CD4-positive, alpha-beta memory T cell (primary cell): Measurements from ENCODE around the gene NCMAP. TPM values are rescaled to one million over a fixed set of nuclear protein-coding genes. Genes with fewer than 3 reads are reported as not detected.

Source experiments
- CTCF ChIA-PET: fragments of 350-600 bp; sonication (Branson Sonifier 250); formaldehyde crosslinking; loops from one replicate; lab custom pipeline; 2021; ENCODE audit warnings: inconsistent platforms; ENCODE audit not compliant: partially characterized antibody; lab: Charles Lee
- POLR2A ChIA-PET: fragments of 350-600 bp; sonication (Branson Sonifier 250); formaldehyde crosslinking; loops from one replicate; lab custom pipeline; 2021; ENCODE audit not compliant: partially characterized antibody; lab: Charles Lee
- DNase-seq, 5 donors: peaks; one replicate each; pipeline versions ENCODE4 v3.0.0 to v3.0.0-alpha.2; 2020 to 2022; ENCODE audit warnings: mixed read lengths in 1 of 5
- H3K27ac ChIP-seq: one replicate; pipeline ENCODE4 v1.7.0; 2013; ENCODE audit warnings: low read depth, low read length
- H3K27me3 ChIP-seq: 2 replicates; pipeline ENCODE4 v1.7.0; 2013; ENCODE audit warnings: mild to moderate bottlenecking, low read length, moderate library complexity; ENCODE audit not compliant: insufficient read depth
- H3K36me3 ChIP-seq: 2 replicates; pipeline ENCODE4 v1.7.0; 2013; ENCODE audit warnings: mild to moderate bottlenecking, low read length, moderate library complexity; ENCODE audit not compliant: insufficient read depth
- H3K4me1 ChIP-seq: 2 replicates; pipeline ENCODE4 v1.7.0; 2013; ENCODE audit warnings: mild to moderate bottlenecking, low read length, moderate library complexity; ENCODE audit not compliant: insufficient read depth
- H3K4me3 ChIP-seq, 2 donors: one replicate each; pipeline ENCODE4 v1.7.0; 2013; ENCODE audit warnings: low read length in 2 of 2, mild to moderate bottlenecking in 1 of 2
- H3K9me3 ChIP-seq, 2 donors: one replicate each; pipeline ENCODE4 v1.7.0; 2013; ENCODE audit warnings: low read length in 2 of 2, control low read depth in 1 of 2; ENCODE audit not compliant: control insufficient read depth in 1 of 2
- H3K27ac Mint-ChIP-seq, 7 donors: one replicate each; pipeline ENCODE4 v1.8.0; 2020 to 2021; ENCODE audit warnings: mixed read lengths in 7 of 7, mild to moderate bottlenecking in 6 of 7, inconsistent platforms in 3 of 7, moderate library complexity in 3 of 7
- H3K27me3 Mint-ChIP-seq, 2 donors: one replicate each; pipeline ENCODE4 v1.8.0; 2020 to 2021; ENCODE audit warnings: mixed read lengths in 2 of 2
- H3K36me3 Mint-ChIP-seq, 2 donors: one replicate each; pipeline ENCODE4 v1.8.0; 2020 to 2021; ENCODE audit warnings: mixed read lengths in 2 of 2, inconsistent platforms in 1 of 2, mild to moderate bottlenecking in 1 of 2
- H3K4me1 Mint-ChIP-seq, 4 donors: one replicate each; pipeline ENCODE4 v1.8.0; 2020 to 2021; ENCODE audit warnings: mixed read lengths in 4 of 4, mild to moderate bottlenecking in 1 of 4
- H3K4me3 Mint-ChIP-seq, 8 donors: one replicate each; pipeline ENCODE4 v1.8.0; 2020 to 2021; ENCODE audit warnings: mixed read lengths in 8 of 8, mild to moderate bottlenecking in 7 of 8, moderate library complexity in 6 of 8, inconsistent platforms in 3 of 8
- H3K9me3 Mint-ChIP-seq, 8 donors: one replicate each; pipeline ENCODE4 v1.8.0; 2020 to 2021; ENCODE audit warnings: mixed read lengths in 8 of 8, mild to moderate bottlenecking in 5 of 8, inconsistent platforms in 3 of 8, moderate library complexity in 1 of 8
- intact Hi-C: fragments of 100-400 bp; cut with micrococcal nuclease; formaldehyde crosslinking; loops from one replicate; pipeline ENCODE4 v1.15.1; 2023
- polyA plus RNA-seq, 2 donors: library from polyadenylated mRNA; unstranded; fragments of 300-500 nt; fragmentation: Illumina TruSeq; gene quantifications; one replicate each; pipeline ENCODE4 v1.2.3, GENCODE V29; 2021
- total RNA-seq, 2 experiments: library from RNA; stranded (reverse); gene quantifications; one replicate each; pipeline ENCODE4 v1.2.3, GENCODE V29; 2021

NCMAP gene
- total and polyA plus RNA-seq, 4 experiments from 2014 or later: 0.10 to 0.12 TPM; not detected in 2

- H3K36me3 ChIP-seq: no peaks in the 10 kb centered on the region
- H3K27me3 ChIP-seq: no peaks in the 10 kb centered on the region
- no peaks in the 10 kb centered on the region for H3K9me3 ChIP-seq
- Mint-ChIP-seq H3K4me3 (no peak overlapping the region), H3K4me1 (peaks cover 0 to 9% (median 6%) of the 10 kb centered on the region in 4 donors), H3K27ac (no peak overlapping the region), H3K9me3 (no peaks in the 10 kb centered on the region), H3K36me3 (no peaks in the 10 kb centered on the region), H3K27me3 (peaks cover 0 to 3% of the 10 kb centered on the region in 2 donors)
- intact Hi-C loops: loop anchor here (5.0 kb wide), 1 partner anchor 107 kb away; no protein-coding TSS in a partner anchor
- H3K4me3 ChIP-seq: no peak overlapping the region
- peaks cover 5% of the 10 kb centered on the region for H3K4me1 ChIP-seq
- ChIA-PET POLR2A (no interaction called here), CTCF (interaction anchor here (0.8 to 1.9 kb wide), 3 partner anchors 47 to 198 kb away, joined by 3 to 5 read pairs (median 3); partner anchors contain the start of gene NIPAL3)
- no peak for DNase-seq
- H3K27ac ChIP-seq: no peak overlapping the region
These were observed 33.3 kb downstream of the NCMAP start for GRCh38 chr1:24589200-24589599.

GRCh38 chr1:24591781-24592180, 35.9 kb downstream of the NCMAP start:
- DNase-seq: no peak
- intact Hi-C loops: no loop called here
- H3K36me3 ChIP-seq: no peaks in the 10 kb centered on the region
- peaks cover 5% of the 10 kb centered on the region for H3K4me1 ChIP-seq
- H3K4me3 Mint-ChIP-seq: no peak overlapping the region
- H3K36me3 Mint-ChIP-seq: no peaks in the 10 kb centered on the region
- no peaks in the 10 kb centered on the region for H3K9me3 Mint-ChIP-seq
- CTCF ChIA-PET: interaction anchor here (0.8 to 2.5 kb wide), 3 partner anchors 177 to 243 kb away, joined by 3 to 8 read pairs (median 6); partner anchors contain the start of gene NIPAL3
- H3K27me3 ChIP-seq: no peaks in the 10 kb centered on the region
- peaks cover 0 to 7% (median 5%) of the 10 kb centered on the region in 4 donors for H3K4me1 Mint-ChIP-seq
- H3K27ac Mint-ChIP-seq: peak overlapping the region in 1 of 7 donors; percentile 32
- no peak overlapping the region for H3K4me3 ChIP-seq
- H3K27me3 Mint-ChIP-seq: peaks cover 8 to 9% of the 10 kb centered on the region in 2 donors
- no peaks in the 10 kb centered on the region for H3K9me3 ChIP-seq
- POLR2A ChIA-PET: no interaction called here
- no peak overlapping the region for H3K27ac ChIP-seq

GRCh38 chr1:24594328-24594598, 38.4 kb downstream of the NCMAP start:
- CTCF ChIA-PET: no interaction called here
- Mint-ChIP-seq H3K4me1 (peaks cover 0 to 1% (median 0%) of the 10 kb centered on the region in 4 donors), H3K4me3 (no peak overlapping the region), H3K27ac (no peak overlapping the region), H3K9me3 (no peaks in the 10 kb centered on the region), H3K27me3 (peaks cover 9 to 10% of the 10 kb centered on the region in 2 donors), H3K36me3 (no peaks in the 10 kb centered on the region)
- no peaks in the 10 kb centered on the region for H3K36me3 ChIP-seq
- no peaks in the 10 kb centered on the region for H3K9me3 ChIP-seq
- no peaks in the 10 kb centered on the region for H3K27me3 ChIP-seq
- no peaks in the 10 kb centered on the region for H3K4me1 ChIP-seq
- H3K27ac ChIP-seq: no peak overlapping the region
- intact Hi-C loops: no loop called here
- no peak for DNase-seq
- POLR2A ChIA-PET: no interaction called here
- no peak overlapping the region for H3K4me3 ChIP-seq

- no peaks in the 10 kb centered on the region for H3K27me3 ChIP-seq
- intact Hi-C loops: no loop called here
- DNase-seq: no peak
- H3K4me1 ChIP-seq: no peaks in the 10 kb centered on the region
- no peak overlapping the region for H3K27ac ChIP-seq
- H3K9me3 ChIP-seq: no peaks in the 10 kb centered on the region
- ChIA-PET POLR2A (no interaction called here), CTCF (interaction anchor here (1.0 to 1.8 kb wide), 3 partner anchors 9 to 446 kb away, joined by 3 to 12 read pairs (median 3); no protein-coding TSS in a partner anchor)
- Mint-ChIP-seq H3K4me1 (peaks cover 0 to 1% (median 0%) of the 10 kb centered on the region in 4 donors), H3K36me3 (no peaks in the 10 kb centered on the region), H3K27me3 (peaks cover 9 to 11% of the 10 kb centered on the region in 2 donors), H3K4me3 (no peak overlapping the region), H3K9me3 (no peaks in the 10 kb centered on the region), H3K27ac (no peak overlapping the region)
- no peaks in the 10 kb centered on the region for H3K36me3 ChIP-seq
- H3K4me3 ChIP-seq: no peak overlapping the region
These were observed 40.6 kb downstream of the NCMAP start for GRCh38 chr1:24596401-24596880.

- Histone ChIP-seq H3K27ac (no peak overlapping the region), H3K9me3 (no peaks in the 10 kb centered on the region), H3K4me1 (no peaks in the 10 kb centered on the region), H3K27me3 (no peaks in the 10 kb centered on the region), H3K4me3 (no peak overlapping the region), H3K36me3 (no peaks in the 10 kb centered on the region)
- H3K9me3 Mint-ChIP-seq: no peaks in the 10 kb centered on the region
- H3K27ac Mint-ChIP-seq: no peak overlapping the region
- peaks cover 0 to 1% (median 0%) of the 10 kb centered on the region in 4 donors for H3K4me1 Mint-ChIP-seq
- ChIA-PET POLR2A (no interaction called here), CTCF (interaction anchor here (0.7 kb wide), 1 partner anchor 12 kb away, joined by 3 read pairs; no protein-coding TSS in a partner anchor)
- intact Hi-C loops: no loop called here
- DNase-seq: no peak
- H3K27me3 Mint-ChIP-seq: peaks cover 9% of the 10 kb centered on the region in 2 donors
- H3K4me3 Mint-ChIP-seq: no peak overlapping the region
- H3K36me3 Mint-ChIP-seq: no peaks in the 10 kb centered on the region
These were observed 43.4 kb downstream of the NCMAP start for GRCh38 chr1:24599265-24599664.

- Histone ChIP-seq H3K4me3 (no peak overlapping the region), H3K27me3 (no peaks in the 10 kb centered on the region), H3K4me1 (no peaks in the 10 kb centered on the region), H3K36me3 (no peaks in the 10 kb centered on the region), H3K9me3 (no peaks in the 10 kb centered on the region), H3K27ac (no peak overlapping the region)
- POLR2A ChIA-PET: no interaction called here
- Mint-ChIP-seq H3K27me3 (peaks cover 1 to 5% of the 10 kb centered on the region in 2 donors), H3K9me3 (no peaks in the 10 kb centered on the region), H3K36me3 (no peaks in the 10 kb centered on the region), H3K4me1 (peaks cover 0 to 1% (median 0%) of the 10 kb centered on the region in 4 donors), H3K4me3 (no peak overlapping the region), H3K27ac (no peak overlapping the region)
- intact Hi-C loops: no loop called here
- CTCF ChIA-PET: no interaction called here
- DNase-seq: no peak
These were observed 44.7 kb downstream of the NCMAP start for GRCh38 chr1:24600551-24600950.

- H3K27ac Mint-ChIP-seq: no peak overlapping the region
- intact Hi-C loops: no loop called here
- H3K4me3 ChIP-seq: no peak overlapping the region
- H3K27me3 Mint-ChIP-seq: peaks cover 2 to 3% of the 10 kb centered on the region in 2 donors
- no peaks in the 10 kb centered on the region for H3K36me3 Mint-ChIP-seq
- no peak for DNase-seq
- ChIA-PET POLR2A (no interaction called here), CTCF (interaction anchor here (2.0 kb wide), 1 partner anchor 18 kb away, joined by 4 read pairs; no protein-coding TSS in a partner anchor)
- no peaks in the 10 kb centered on the region for H3K4me1 ChIP-seq
- H3K9me3 Mint-ChIP-seq: no peaks in the 10 kb centered on the region
- H3K4me1 Mint-ChIP-seq: no peaks in the 10 kb centered on the region
- no peaks in the 10 kb centered on the region for H3K36me3 ChIP-seq
- H3K9me3 ChIP-seq: no peaks in the 10 kb centered on the region
- H3K27ac ChIP-seq: no peak overlapping the region
- no peaks in the 10 kb centered on the region for H3K27me3 ChIP-seq
- no peak overlapping the region for H3K4me3 Mint-ChIP-seq
These were observed 49.8 kb downstream of the NCMAP start for GRCh38 chr1:24605534-24606295.
